HL-60 (cell line): ENCODE data around the gene SYT11.

Source experiments
- GABPA ChIP-seq: IDR thresholded peaks from 2 replicates; pipeline ENCODE4 v1.6.1; 2012; ENCODE audit warnings: low read depth
- POLR2AphosphoS5 ChIP-seq: IDR thresholded peaks from 2 replicates; pipeline ENCODE4 v1.6.1; 2012; ENCODE audit warnings: low read depth
- TF ChIP-seq, protein P1 (sequence below): IDR thresholded peaks from one replicate; pipeline ENCODE4 v1.5.1; 2011; ENCODE audit warnings: low read length, control low read depth, inconsistent platforms; ENCODE audit not compliant: insufficient read depth
- TF ChIP-seq, protein P2 (sequence below): IDR thresholded peaks from 2 replicates; pipeline ENCODE4 v1.6.1; 2012; ENCODE audit warnings: low read depth; ENCODE audit not compliant: insufficient replicate concordance

DNA sequence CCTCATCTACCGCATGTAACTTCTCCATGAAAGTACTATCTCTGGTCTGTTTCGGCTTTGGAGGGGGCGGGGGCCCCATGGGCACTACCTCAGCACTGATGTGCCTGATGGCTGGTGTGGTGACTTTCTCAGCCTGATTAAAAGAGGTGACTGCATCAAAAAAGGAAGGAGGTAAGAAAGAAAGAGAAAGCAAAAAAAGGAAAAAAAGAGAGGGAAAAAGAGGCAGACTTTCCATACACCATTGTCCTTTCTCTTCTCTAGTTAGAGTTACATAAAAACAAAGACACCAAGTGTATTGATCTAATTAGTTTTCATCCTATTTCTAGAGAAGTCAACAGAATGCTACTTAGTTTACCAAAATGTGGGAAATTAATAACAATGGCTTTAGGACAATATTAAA lies 45.7 kb upstream of the SYT11 start:
- TF ChIP-seq, protein P1, sequence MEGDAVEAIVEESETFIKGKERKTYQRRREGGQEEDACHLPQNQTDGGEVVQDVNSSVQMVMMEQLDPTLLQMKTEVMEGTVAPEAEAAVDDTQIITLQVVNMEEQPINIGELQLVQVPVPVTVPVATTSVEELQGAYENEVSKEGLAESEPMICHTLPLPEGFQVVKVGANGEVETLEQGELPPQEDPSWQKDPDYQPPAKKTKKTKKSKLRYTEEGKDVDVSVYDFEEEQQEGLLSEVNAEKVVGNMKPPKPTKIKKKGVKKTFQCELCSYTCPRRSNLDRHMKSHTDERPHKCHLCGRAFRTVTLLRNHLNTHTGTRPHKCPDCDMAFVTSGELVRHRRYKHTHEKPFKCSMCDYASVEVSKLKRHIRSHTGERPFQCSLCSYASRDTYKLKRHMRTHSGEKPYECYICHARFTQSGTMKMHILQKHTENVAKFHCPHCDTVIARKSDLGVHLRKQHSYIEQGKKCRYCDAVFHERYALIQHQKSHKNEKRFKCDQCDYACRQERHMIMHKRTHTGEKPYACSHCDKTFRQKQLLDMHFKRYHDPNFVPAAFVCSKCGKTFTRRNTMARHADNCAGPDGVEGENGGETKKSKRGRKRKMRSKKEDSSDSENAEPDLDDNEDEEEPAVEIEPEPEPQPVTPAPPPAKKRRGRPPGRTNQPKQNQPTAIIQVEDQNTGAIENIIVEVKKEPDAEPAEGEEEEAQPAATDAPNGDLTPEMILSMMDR = no peak
- TF ChIP-seq POLR2AphosphoS5 (no peak), GABPA (no peak)
- TF ChIP-seq, protein P2, sequence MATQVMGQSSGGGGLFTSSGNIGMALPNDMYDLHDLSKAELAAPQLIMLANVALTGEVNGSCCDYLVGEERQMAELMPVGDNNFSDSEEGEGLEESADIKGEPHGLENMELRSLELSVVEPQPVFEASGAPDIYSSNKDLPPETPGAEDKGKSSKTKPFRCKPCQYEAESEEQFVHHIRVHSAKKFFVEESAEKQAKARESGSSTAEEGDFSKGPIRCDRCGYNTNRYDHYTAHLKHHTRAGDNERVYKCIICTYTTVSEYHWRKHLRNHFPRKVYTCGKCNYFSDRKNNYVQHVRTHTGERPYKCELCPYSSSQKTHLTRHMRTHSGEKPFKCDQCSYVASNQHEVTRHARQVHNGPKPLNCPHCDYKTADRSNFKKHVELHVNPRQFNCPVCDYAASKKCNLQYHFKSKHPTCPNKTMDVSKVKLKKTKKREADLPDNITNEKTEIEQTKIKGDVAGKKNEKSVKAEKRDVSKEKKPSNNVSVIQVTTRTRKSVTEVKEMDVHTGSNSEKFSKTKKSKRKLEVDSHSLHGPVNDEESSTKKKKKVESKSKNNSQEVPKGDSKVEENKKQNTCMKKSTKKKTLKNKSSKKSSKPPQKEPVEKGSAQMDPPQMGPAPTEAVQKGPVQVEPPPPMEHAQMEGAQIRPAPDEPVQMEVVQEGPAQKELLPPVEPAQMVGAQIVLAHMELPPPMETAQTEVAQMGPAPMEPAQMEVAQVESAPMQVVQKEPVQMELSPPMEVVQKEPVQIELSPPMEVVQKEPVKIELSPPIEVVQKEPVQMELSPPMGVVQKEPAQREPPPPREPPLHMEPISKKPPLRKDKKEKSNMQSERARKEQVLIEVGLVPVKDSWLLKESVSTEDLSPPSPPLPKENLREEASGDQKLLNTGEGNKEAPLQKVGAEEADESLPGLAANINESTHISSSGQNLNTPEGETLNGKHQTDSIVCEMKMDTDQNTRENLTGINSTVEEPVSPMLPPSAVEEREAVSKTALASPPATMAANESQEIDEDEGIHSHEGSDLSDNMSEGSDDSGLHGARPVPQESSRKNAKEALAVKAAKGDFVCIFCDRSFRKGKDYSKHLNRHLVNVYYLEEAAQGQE = no peak
